Adrenal gland (tissue), 5 donors: ENCODE measurements around the gene PTS.

Experiments used
- POLR2A ChIP-seq, 2 donors: fragments of 450-650 bp; IDR thresholded peaks; one replicate each; pipeline ENCODE4 v1.6.1; 2017; ENCODE audit warnings: antibody characterized with exemption in 2 of 2, mild to moderate bottlenecking in 2 of 2, moderate library complexity in 1 of 2
- TF ChIP-seq, protein P1 (sequence below), 6 experiments: fragments of 450-650 bp in 4 of 6; fragments of 200-600 bp in 2 of 6; sonication (generic) in 1 of 6; IDR thresholded peaks; 1 replicate in 5 of 6; 2 replicates in 1 of 6; pipeline versions ENCODE4 v1.5.1 to v1.8.0; 2016 to 2021; ENCODE audit warnings: antibody characterized with exemption in 6 of 6, mild to moderate bottlenecking in 2 of 6, moderate library complexity in 1 of 6
- donor health status: DM: no; HTN: no; CAD: no.

DNA sequence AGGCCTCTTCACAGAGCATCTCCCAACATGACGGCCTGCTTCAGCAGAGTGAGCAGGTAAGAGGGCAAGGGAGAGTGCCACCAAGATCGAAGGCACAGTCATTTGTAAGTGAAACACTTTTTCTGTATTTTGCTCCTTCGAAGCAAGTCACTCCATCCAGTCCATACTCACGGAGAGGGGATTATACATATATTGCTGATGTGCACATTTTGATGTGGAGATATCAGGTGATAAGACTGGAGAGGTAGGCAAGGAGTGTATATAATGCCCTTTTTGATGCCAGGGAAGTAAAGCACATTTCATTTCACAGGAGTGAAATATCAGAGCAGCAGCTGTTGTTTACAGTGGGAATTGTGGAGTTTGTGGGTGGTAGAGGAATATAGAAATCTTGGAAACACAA lies 11.2 kb downstream of the PTS start:
- TF ChIP-seq, protein P1, sequence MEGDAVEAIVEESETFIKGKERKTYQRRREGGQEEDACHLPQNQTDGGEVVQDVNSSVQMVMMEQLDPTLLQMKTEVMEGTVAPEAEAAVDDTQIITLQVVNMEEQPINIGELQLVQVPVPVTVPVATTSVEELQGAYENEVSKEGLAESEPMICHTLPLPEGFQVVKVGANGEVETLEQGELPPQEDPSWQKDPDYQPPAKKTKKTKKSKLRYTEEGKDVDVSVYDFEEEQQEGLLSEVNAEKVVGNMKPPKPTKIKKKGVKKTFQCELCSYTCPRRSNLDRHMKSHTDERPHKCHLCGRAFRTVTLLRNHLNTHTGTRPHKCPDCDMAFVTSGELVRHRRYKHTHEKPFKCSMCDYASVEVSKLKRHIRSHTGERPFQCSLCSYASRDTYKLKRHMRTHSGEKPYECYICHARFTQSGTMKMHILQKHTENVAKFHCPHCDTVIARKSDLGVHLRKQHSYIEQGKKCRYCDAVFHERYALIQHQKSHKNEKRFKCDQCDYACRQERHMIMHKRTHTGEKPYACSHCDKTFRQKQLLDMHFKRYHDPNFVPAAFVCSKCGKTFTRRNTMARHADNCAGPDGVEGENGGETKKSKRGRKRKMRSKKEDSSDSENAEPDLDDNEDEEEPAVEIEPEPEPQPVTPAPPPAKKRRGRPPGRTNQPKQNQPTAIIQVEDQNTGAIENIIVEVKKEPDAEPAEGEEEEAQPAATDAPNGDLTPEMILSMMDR (IDR thresholded peaks at IDR 0.05), result no peak
- no peak for TF ChIP-seq POLR2A (IDR thresholded peaks at IDR 0.05)
